ENCODE measurements around the gene MAP3K6.

GRCh38 chr1:27372808-27373690, 6.3 kb upstream of the MAP3K6 start:
- TF ChIP-seq EZH2 (IDR thresholded peaks at IDR 0.05; ENCODE audit: low read length, unreplicated experiment) (no peak), EZH2phosphoT487 (IDR thresholded peaks at IDR 0.05; ENCODE audit: borderline replicate concordance, low read length) (no peak)
- TF ChIP-seq, protein P1, sequence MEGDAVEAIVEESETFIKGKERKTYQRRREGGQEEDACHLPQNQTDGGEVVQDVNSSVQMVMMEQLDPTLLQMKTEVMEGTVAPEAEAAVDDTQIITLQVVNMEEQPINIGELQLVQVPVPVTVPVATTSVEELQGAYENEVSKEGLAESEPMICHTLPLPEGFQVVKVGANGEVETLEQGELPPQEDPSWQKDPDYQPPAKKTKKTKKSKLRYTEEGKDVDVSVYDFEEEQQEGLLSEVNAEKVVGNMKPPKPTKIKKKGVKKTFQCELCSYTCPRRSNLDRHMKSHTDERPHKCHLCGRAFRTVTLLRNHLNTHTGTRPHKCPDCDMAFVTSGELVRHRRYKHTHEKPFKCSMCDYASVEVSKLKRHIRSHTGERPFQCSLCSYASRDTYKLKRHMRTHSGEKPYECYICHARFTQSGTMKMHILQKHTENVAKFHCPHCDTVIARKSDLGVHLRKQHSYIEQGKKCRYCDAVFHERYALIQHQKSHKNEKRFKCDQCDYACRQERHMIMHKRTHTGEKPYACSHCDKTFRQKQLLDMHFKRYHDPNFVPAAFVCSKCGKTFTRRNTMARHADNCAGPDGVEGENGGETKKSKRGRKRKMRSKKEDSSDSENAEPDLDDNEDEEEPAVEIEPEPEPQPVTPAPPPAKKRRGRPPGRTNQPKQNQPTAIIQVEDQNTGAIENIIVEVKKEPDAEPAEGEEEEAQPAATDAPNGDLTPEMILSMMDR (conservative IDR thresholded peaks at IDR 0.05; ENCODE audit: low read depth, low read length) = peak; percentile 43

Measured in PC-3 (cell line).